ENCODE measurements around the gene GGT6. TPM values are rescaled to one million over a fixed set of nuclear protein-coding genes. Genes with fewer than 3 reads are reported as not detected.

Gene GGT6
- total and polyA plus RNA-seq, 4 donors, result 0.15 TPM; not detected in 3

GRCh38 chr17:4548721-4549531 lies 11.5 kb downstream of the GGT6 start:
- Histone ChIP-seq H3K27ac (ENCODE audit: low read depth, low read length) (no peak overlapping the region), H3K36me3 (ENCODE audit: control insufficient read depth, insufficient read depth, low read length) (peaks cover 98% of the 10 kb centered on the region), H3K9me3 (ENCODE audit: control insufficient read depth, insufficient read depth, low read length) (no peaks in the 10 kb centered on the region), H3K4me3 (ENCODE audit: low read depth, low read length) (no peak overlapping the region), H3K27me3 (ENCODE audit: control insufficient read depth, insufficient read depth, low read length) (no peaks in the 10 kb centered on the region), H3K4me1 (ENCODE audit: control insufficient read depth, insufficient read depth, low read length) (peaks cover 4% of the 10 kb centered on the region)
- WGBS (ENCODE audit: insufficient coverage), result 91% methylated on average over 24 of the region's 24 CpGs
- no peak for DNase-seq (ENCODE audit: low read depth in 4 of 6, low spot score in 6 of 6)

GRCh38 chr17:4548061-4548461 lies 12.3 kb downstream of the GGT6 start:
- H3K36me3 ChIP-seq (ENCODE audit: control insufficient read depth, insufficient read depth, low read length), result peaks cover 99% of the 10 kb centered on the region
- DNase-seq (ENCODE audit: low read depth in 4 of 6, low spot score in 6 of 6), result no peak
- no peaks in the 10 kb centered on the region for H3K9me3 ChIP-seq (ENCODE audit: control insufficient read depth, insufficient read depth, low read length)
- no peaks in the 10 kb centered on the region for H3K4me1 ChIP-seq (ENCODE audit: control insufficient read depth, insufficient read depth, low read length)
- no peaks in the 10 kb centered on the region for H3K27me3 ChIP-seq (ENCODE audit: control insufficient read depth, insufficient read depth, low read length)
- 93% methylated on average over 18 of the region's 18 CpGs for WGBS (ENCODE audit: insufficient coverage)
- no peak overlapping the region for H3K27ac ChIP-seq (ENCODE audit: low read depth, low read length)
- H3K4me3 ChIP-seq (ENCODE audit: low read depth, low read length), result no peak overlapping the region

GRCh38 chr17:4547118-4547906 lies 13.1 kb downstream of the GGT6 start:
- H3K4me1 ChIP-seq (ENCODE audit: control insufficient read depth, insufficient read depth, low read length), result no peaks in the 10 kb centered on the region
- peaks cover 100% of the 10 kb centered on the region for H3K36me3 ChIP-seq (ENCODE audit: control insufficient read depth, insufficient read depth, low read length)
- no peak overlapping the region for H3K27ac ChIP-seq (ENCODE audit: low read depth, low read length)
- no peak for DNase-seq (ENCODE audit: low read depth in 4 of 6, low spot score in 6 of 6)
- WGBS (ENCODE audit: insufficient coverage), result 88% methylated on average over 14 of the region's 17 CpGs
- no peaks in the 10 kb centered on the region for H3K27me3 ChIP-seq (ENCODE audit: control insufficient read depth, insufficient read depth, low read length)
- H3K9me3 ChIP-seq (ENCODE audit: control insufficient read depth, insufficient read depth, low read length), result no peaks in the 10 kb centered on the region
- H3K4me3 ChIP-seq (ENCODE audit: low read depth, low read length), result no peak overlapping the region

- WGBS (ENCODE audit: insufficient coverage), result 87% methylated on average over 27 of the region's 32 CpGs
- no peak for DNase-seq (ENCODE audit: low read depth in 4 of 6, low spot score in 6 of 6)
- peaks cover 100% of the 10 kb centered on the region for H3K36me3 ChIP-seq (ENCODE audit: control insufficient read depth, insufficient read depth, low read length)
- H3K27ac ChIP-seq (ENCODE audit: low read depth, low read length), result no peak overlapping the region
- H3K9me3 ChIP-seq (ENCODE audit: control insufficient read depth, insufficient read depth, low read length), result no peaks in the 10 kb centered on the region
- H3K4me1 ChIP-seq (ENCODE audit: control insufficient read depth, insufficient read depth, low read length), result peaks cover 12% of the 10 kb centered on the region
- no peaks in the 10 kb centered on the region for H3K27me3 ChIP-seq (ENCODE audit: control insufficient read depth, insufficient read depth, low read length)
- no peak overlapping the region for H3K4me3 ChIP-seq (ENCODE audit: low read depth, low read length)
Observed at GRCh38 chr17:4545217-4545951, 15.0 kb downstream of the GGT6 start.

GRCh38 chr17:4544951-4545216 lies 15.5 kb downstream of the GGT6 start:
- Histone ChIP-seq H3K36me3 (ENCODE audit: control insufficient read depth, insufficient read depth, low read length) (peaks cover 100% of the 10 kb centered on the region), H3K27ac (ENCODE audit: low read depth, low read length) (no peak overlapping the region), H3K9me3 (ENCODE audit: control insufficient read depth, insufficient read depth, low read length) (no peaks in the 10 kb centered on the region), H3K4me3 (ENCODE audit: low read depth, low read length) (no peak overlapping the region), H3K27me3 (ENCODE audit: control insufficient read depth, insufficient read depth, low read length) (no peaks in the 10 kb centered on the region), H3K4me1 (ENCODE audit: control insufficient read depth, insufficient read depth, low read length) (peaks cover 16% of the 10 kb centered on the region)
- DNase-seq (ENCODE audit: low read depth in 4 of 6, low spot score in 6 of 6), result no peak
- 89% methylated on average over 14 of the region's 18 CpGs for WGBS (ENCODE audit: insufficient coverage)

- no peak for DNase-seq (ENCODE audit: low read depth in 4 of 6, low spot score in 6 of 6)
- no peak overlapping the region for H3K4me3 ChIP-seq (ENCODE audit: low read depth, low read length)
- no peaks in the 10 kb centered on the region for H3K9me3 ChIP-seq (ENCODE audit: control insufficient read depth, insufficient read depth, low read length)
- H3K36me3 ChIP-seq (ENCODE audit: control insufficient read depth, insufficient read depth, low read length), result peaks cover 100% of the 10 kb centered on the region
- H3K27me3 ChIP-seq (ENCODE audit: control insufficient read depth, insufficient read depth, low read length), result no peaks in the 10 kb centered on the region
- H3K4me1 ChIP-seq (ENCODE audit: control insufficient read depth, insufficient read depth, low read length), result peaks cover 21% of the 10 kb centered on the region
- no peak overlapping the region for H3K27ac ChIP-seq (ENCODE audit: low read depth, low read length)
- WGBS (ENCODE audit: insufficient coverage), result 92% methylated on average over 36 of the region's 37 CpGs
Observed at GRCh38 chr17:4544135-4544950, 16.0 kb downstream of the GGT6 start.

GRCh38 chr17:4543557-4544026 lies 16.8 kb downstream of the GGT6 start:
- no peak overlapping the region for H3K27ac ChIP-seq (ENCODE audit: low read depth, low read length)
- H3K4me1 ChIP-seq (ENCODE audit: control insufficient read depth, insufficient read depth, low read length), result peaks cover 28% of the 10 kb centered on the region
- DNase-seq (ENCODE audit: low read depth in 4 of 6, low spot score in 6 of 6), result no peak
- H3K36me3 ChIP-seq (ENCODE audit: control insufficient read depth, insufficient read depth, low read length), result peaks cover 100% of the 10 kb centered on the region
- WGBS (ENCODE audit: insufficient coverage), result 78% methylated on average over 15 of the region's 19 CpGs
- H3K27me3 ChIP-seq (ENCODE audit: control insufficient read depth, insufficient read depth, low read length), result no peaks in the 10 kb centered on the region
- H3K9me3 ChIP-seq (ENCODE audit: control insufficient read depth, insufficient read depth, low read length), result no peaks in the 10 kb centered on the region
- H3K4me3 ChIP-seq (ENCODE audit: low read depth, low read length), result no peak overlapping the region

GRCh38 chr17:4542726-4543191 lies 17.6 kb downstream of the GGT6 start:
- H3K27me3 ChIP-seq (ENCODE audit: control insufficient read depth, insufficient read depth, low read length), result no peaks in the 10 kb centered on the region
- peaks cover 37% of the 10 kb centered on the region for H3K4me1 ChIP-seq (ENCODE audit: control insufficient read depth, insufficient read depth, low read length)
- H3K27ac ChIP-seq (ENCODE audit: low read depth, low read length), result no peak overlapping the region
- no peak overlapping the region for H3K4me3 ChIP-seq (ENCODE audit: low read depth, low read length)
- H3K9me3 ChIP-seq (ENCODE audit: control insufficient read depth, insufficient read depth, low read length), result no peaks in the 10 kb centered on the region
- H3K36me3 ChIP-seq (ENCODE audit: control insufficient read depth, insufficient read depth, low read length), result peaks cover 100% of the 10 kb centered on the region
- DNase-seq (ENCODE audit: low read depth in 4 of 6, low spot score in 6 of 6), result no peak
- 97% methylated on average over 14 of the region's 19 CpGs for WGBS (ENCODE audit: insufficient coverage)
